H1 (cell line): ENCODE measurements around the gene KDM6B.

Experiments used
- CBX8 ChIP-seq: fragments of 300-800, 300-1000 bp; sonication (generic); IDR thresholded peaks from 2 replicates; pipeline ENCODE4 v1.7.1; 2016; ENCODE audit warnings: low read depth, low read length, borderline replicate concordance
- CEBPB ChIP-seq: IDR thresholded peaks from 2 replicates; pipeline ENCODE4 v1.6.1; 2012; ENCODE audit warnings: low read depth, low read length
- CTCF ChIP-seq, 3 experiments: IDR thresholded peaks; 1 replicate in 2 of 3; 2 replicates in 1 of 3; pipeline versions ENCODE4 v1.5.1 to v1.6.1; 2011; ENCODE audit warnings: low read length in 3 of 3, mild to moderate bottlenecking in 3 of 3, inconsistent platforms in 2 of 3, low read depth in 1 of 3, moderate library complexity in 1 of 3; ENCODE audit not compliant: insufficient read depth in 1 of 3; ENCODE audit errors: control extremely low read depth in 1 of 3
- EZH2 ChIP-seq: fragments of 200-600 bp; sonication (generic); IDR thresholded peaks from 2 replicates; pipeline ENCODE4 v1.7.1; 2012; ENCODE audit warnings: low read depth, mild to moderate bottlenecking, moderate library complexity, low read length, inconsistent platforms; ENCODE audit not compliant: severe bottlenecking
- PHF8 ChIP-seq: fragments of 200-600 bp; sonication (generic); conservative IDR thresholded peaks from 2 replicates; pipeline ENCODE4 v1.7.1; 2012; ENCODE audit warnings: low read depth, mild to moderate bottlenecking, inconsistent platforms, low read length, moderate library complexity
- POLR2A ChIP-seq, 2 experiments: IDR thresholded peaks; 1 replicate in 1 of 2; 2 replicates in 1 of 2; pipeline ENCODE4 v1.6.1; 2011; ENCODE audit warnings: low read depth in 2 of 2, low read length in 2 of 2, mild to moderate bottlenecking in 2 of 2; ENCODE audit errors: control extremely low read depth in 1 of 2
- RAD21 ChIP-seq, 2 experiments: IDR thresholded peaks in 1 of 2; conservative IDR thresholded peaks in 1 of 2; 2 replicates each; pipeline ENCODE4 v1.6.1; 2011; ENCODE audit warnings: low read depth in 2 of 2, low read length in 2 of 2, improper control_type of control experiment in 1 of 2, inconsistent platforms in 1 of 2, mild to moderate bottlenecking in 1 of 2, moderate library complexity in 1 of 2
- SRF ChIP-seq: IDR thresholded peaks from 2 replicates; pipeline ENCODE4 v1.6.1; 2011; ENCODE audit warnings: mild to moderate bottlenecking, low read depth, low read length, moderate library complexity
- TBP ChIP-seq: IDR thresholded peaks from 2 replicates; pipeline ENCODE4 v1.6.1; 2011; ENCODE audit warnings: low read depth, low read length, improper control_type of control experiment

- TF ChIP-seq CEBPB: no peak
- TF ChIP-seq CTCF (IDR thresholded peaks at IDR 0.05; ENCODE audit: control extremely low read depth in 1 of 3, insufficient read depth in 1 of 3, low read depth in 1 of 3, low read length in 3 of 3): no peak
- TF ChIP-seq TBP: no peak
- TF ChIP-seq EZH2: no peak
- TF ChIP-seq RAD21 (IDR thresholded peaks at IDR 0.05 in 1 of 2, conservative IDR thresholded peaks at IDR 0.05 in 1 of 2; ENCODE audit: low read depth in 2 of 2, low read length in 2 of 2): no peak
- TF ChIP-seq SRF: no peak
- TF ChIP-seq POLR2A (IDR thresholded peaks at IDR 0.05; ENCODE audit: control extremely low read depth in 1 of 2, low read depth in 2 of 2, low read length in 2 of 2): no peak
- no peak for TF ChIP-seq PHF8
- no peak for TF ChIP-seq CBX8
These were observed 12.2 kb downstream of the KDM6B start for GRCh38 chr17:7846063-7846735.
